Liver (tissue), 3 donors: ENCODE data around the gene FN1.

Experiments used
- ATF3 ChIP-seq: IDR thresholded peaks from 2 replicates; pipeline ENCODE4 v1.6.1; 2016; ENCODE audit warnings: antibody characterized with exemption
- CTCF ChIP-seq: fragments of 150-350 bp; IDR thresholded peaks from 2 replicates; pipeline ENCODE4 v1.5.1; 2017; ENCODE audit warnings: improper control_type of control experiment, low read depth, low read length; ENCODE audit not compliant: missing input control
- EGR1 ChIP-seq, 2 donors: IDR thresholded peaks; 2 replicates each; pipeline ENCODE4 v1.6.1; 2016 to 2018; ENCODE audit warnings: antibody characterized with exemption in 2 of 2, low read depth in 2 of 2
- GABPA ChIP-seq, 2 donors: IDR thresholded peaks in 1 of 2; conservative IDR thresholded peaks in 1 of 2; 2 replicates each; pipeline ENCODE4 v1.6.1; 2016; ENCODE audit warnings: antibody characterized with exemption in 2 of 2, mild to moderate bottlenecking in 1 of 2, moderate library complexity in 1 of 2
- JUND ChIP-seq, 2 donors: IDR thresholded peaks; 2 replicates each; pipeline ENCODE4 v1.6.1; 2016; ENCODE audit warnings: antibody characterized with exemption in 2 of 2
- RAD21 ChIP-seq, 2 donors: IDR thresholded peaks; 2 replicates each; pipeline ENCODE4 v1.6.1; 2016; ENCODE audit warnings: antibody characterized with exemption in 2 of 2, mild to moderate bottlenecking in 2 of 2
- REST ChIP-seq: IDR thresholded peaks from 2 replicates; pipeline ENCODE4 v1.6.1; 2016; ENCODE audit warnings: antibody characterized with exemption, mild to moderate bottlenecking
- SP1 ChIP-seq: IDR thresholded peaks from 2 replicates; pipeline ENCODE4 v1.6.1; 2018; ENCODE audit warnings: antibody characterized with exemption, mild to moderate bottlenecking
- TF ChIP-seq, protein P1 (sequence below): IDR thresholded peaks from 2 replicates; pipeline ENCODE4 v1.6.1; 2016; ENCODE audit warnings: antibody characterized with exemption
- donor health status: healthy.
- donor health status: healthy.

DNA sequence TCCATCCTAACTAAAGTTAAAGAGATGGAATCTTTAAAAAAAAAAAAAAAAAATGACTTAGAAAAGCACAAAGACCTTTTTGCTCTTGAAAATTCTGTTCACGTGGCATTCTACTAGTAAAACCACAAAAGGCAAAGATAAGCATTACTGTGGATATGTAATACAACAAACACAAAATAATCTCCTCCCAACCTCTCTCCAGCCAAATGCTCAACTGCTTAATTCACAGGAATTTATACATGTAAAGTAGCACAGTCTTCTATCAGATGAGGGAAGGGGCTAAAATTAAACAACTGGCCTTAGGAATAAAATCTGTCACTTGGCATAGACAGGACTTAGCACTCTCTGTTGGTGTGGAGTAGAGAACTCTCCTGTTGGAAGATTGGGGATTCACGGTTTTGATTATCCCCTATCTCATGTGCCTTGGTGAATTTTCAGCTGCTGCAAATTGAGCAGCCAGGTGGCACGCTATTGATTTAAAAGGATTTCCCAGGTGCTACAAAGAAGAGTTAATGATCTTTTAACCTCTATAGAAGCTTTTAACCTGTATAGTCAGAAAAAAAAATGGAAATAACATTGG, 66.6 kb downstream of the FN1 start:
- TF ChIP-seq EGR1 (IDR thresholded peaks at IDR 0.05; ENCODE audit: low read depth in 2 of 2) (no peak), ATF3 (no peak), CTCF (no peak), SP1 (no peak), RAD21 (IDR thresholded peaks at IDR 0.05) (no peak), GABPA (IDR thresholded peaks at IDR 0.05 in 1 of 2, conservative IDR thresholded peaks at IDR 0.05 in 1 of 2) (no peak), REST (no peak), JUND (IDR thresholded peaks at IDR 0.05) (no peak)
- TF ChIP-seq, protein P1, sequence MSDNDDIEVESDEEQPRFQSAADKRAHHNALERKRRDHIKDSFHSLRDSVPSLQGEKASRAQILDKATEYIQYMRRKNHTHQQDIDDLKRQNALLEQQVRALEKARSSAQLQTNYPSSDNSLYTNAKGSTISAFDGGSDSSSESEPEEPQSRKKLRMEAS: no peak
